NB4 (cell line): ENCODE results near the gene LAMP1.
A peak's percentile ranks its signal among the peaks of the same experiment; 100 is the strongest.
"Not testable (repeated sequence)": the region's sequence is repeated elsewhere in the genome, so short reads cannot be mapped to it uniquely, and the experiment has no call there.

ENCODE experiments used
- DNase-seq: peaks from one replicate; pipeline ENCODE4 v3.0.0; 2010; ENCODE audit warnings: low read depth
- H3K4me3 ChIP-seq: one replicate; pipeline ENCODE4 v1.5.1; 2011; ENCODE audit warnings: mild to moderate bottlenecking, low read depth, low read length, moderate library complexity
- MYC ChIP-seq: IDR thresholded peaks from 2 replicates; pipeline ENCODE4 v1.6.1; 2011; ENCODE audit warnings: low read depth, low read length
- POLR2A ChIP-seq: IDR thresholded peaks from 2 replicates; pipeline ENCODE4 v1.6.1; 2011; ENCODE audit warnings: mild to moderate bottlenecking; ENCODE audit not compliant: insufficient read length; ENCODE audit errors: extremely low read depth
- TF ChIP-seq, protein P1 (sequence below): IDR thresholded peaks from one replicate; pipeline ENCODE4 v1.5.1; 2012; ENCODE audit warnings: low read depth, low read length
- TF ChIP-seq, protein P2 (sequence below): IDR thresholded peaks from 2 replicates; pipeline ENCODE4 v1.6.1; 2011; ENCODE audit warnings: low read depth, low read length

The LAMP1 gene

DNA sequence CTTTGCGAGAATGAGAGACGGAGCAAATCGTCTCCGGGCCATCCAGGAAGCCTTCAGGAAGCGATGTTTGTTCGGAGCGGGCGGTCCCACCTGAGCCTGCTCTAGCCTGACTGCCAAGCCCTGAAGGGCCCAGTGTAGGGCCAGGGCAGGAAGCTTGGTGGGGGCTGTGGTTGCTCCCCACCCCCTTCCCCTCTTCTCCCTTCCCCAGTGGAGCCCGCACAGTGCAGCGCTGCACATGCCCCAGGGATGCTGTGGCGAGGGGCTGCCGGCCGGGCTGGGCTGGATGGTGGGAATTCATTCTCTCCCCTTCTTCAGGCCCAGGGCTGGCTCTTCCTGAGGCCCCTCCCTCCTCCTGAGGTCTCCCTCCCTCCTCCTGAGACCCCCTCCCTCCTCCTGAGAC, 74.0 kb downstream of the LAMP1 start:
- no peak for TF ChIP-seq POLR2A
- TF ChIP-seq, protein P1, sequence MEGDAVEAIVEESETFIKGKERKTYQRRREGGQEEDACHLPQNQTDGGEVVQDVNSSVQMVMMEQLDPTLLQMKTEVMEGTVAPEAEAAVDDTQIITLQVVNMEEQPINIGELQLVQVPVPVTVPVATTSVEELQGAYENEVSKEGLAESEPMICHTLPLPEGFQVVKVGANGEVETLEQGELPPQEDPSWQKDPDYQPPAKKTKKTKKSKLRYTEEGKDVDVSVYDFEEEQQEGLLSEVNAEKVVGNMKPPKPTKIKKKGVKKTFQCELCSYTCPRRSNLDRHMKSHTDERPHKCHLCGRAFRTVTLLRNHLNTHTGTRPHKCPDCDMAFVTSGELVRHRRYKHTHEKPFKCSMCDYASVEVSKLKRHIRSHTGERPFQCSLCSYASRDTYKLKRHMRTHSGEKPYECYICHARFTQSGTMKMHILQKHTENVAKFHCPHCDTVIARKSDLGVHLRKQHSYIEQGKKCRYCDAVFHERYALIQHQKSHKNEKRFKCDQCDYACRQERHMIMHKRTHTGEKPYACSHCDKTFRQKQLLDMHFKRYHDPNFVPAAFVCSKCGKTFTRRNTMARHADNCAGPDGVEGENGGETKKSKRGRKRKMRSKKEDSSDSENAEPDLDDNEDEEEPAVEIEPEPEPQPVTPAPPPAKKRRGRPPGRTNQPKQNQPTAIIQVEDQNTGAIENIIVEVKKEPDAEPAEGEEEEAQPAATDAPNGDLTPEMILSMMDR = no peak
- TF ChIP-seq MYC = no peak
- TF ChIP-seq, protein P2, sequence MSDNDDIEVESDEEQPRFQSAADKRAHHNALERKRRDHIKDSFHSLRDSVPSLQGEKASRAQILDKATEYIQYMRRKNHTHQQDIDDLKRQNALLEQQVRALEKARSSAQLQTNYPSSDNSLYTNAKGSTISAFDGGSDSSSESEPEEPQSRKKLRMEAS = no peak
- DNase-seq = no peak

DNA sequence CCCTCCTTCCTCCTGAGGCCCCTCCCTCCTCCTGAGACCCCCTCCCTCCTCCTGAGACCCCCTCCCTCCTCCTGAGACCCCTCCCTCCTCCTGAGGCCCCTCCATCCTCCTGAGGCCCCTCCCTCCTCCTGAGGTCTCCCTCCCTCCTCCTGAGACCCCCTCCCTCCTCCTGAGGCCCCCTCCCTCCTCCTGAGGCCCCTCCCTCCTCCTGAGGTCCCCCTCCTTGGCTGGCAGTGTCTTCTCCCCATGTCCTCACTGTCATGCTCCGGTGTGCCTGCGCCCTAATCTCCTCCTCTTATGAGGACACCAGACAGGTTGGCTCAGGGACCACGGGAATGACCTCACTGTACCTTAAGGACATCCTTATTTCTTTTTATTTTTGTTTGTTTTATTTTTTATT, 74.7 kb downstream of the LAMP1 start:
- peak; percentile 37 for DNase-seq
- H3K4me3 ChIP-seq = not testable (repeated sequence)

More for the DNA sequence above, 74.0 kb downstream of the LAMP1 start:
- no peak overlapping the region for H3K4me3 ChIP-seq
